MCF 10A (cell line): ENCODE results near the gene BAG3. TPM values are rescaled to one million over a fixed set of nuclear protein-coding genes. Genes with fewer than 3 reads are reported as not detected.

Source experiments
- BruUV-seq: library from RNA; stranded (reverse); fragments of 400-500 nt; replicated peaks from 2 replicates; lab custom pipeline; 2021; lab: Mats Ljungman, UMichigan
- CTCF ChIA-PET: fragments of 300-600 bp; sonication (Branson Sonifier 250); formaldehyde crosslinking; extraction: SDS; loops from one replicate; lab custom pipeline; 2021; ENCODE audit warnings: antibody characterized with exemption, inconsistent platforms; lab: Yijun Ruan, JAX
- POLR2A ChIA-PET: fragments of 300-600, 350-650 bp; sonication (Branson Sonifier 250); formaldehyde crosslinking; extraction: SDS; loops from one replicate; lab custom pipeline; 2020; ENCODE audit warnings: antibody characterized with exemption, inconsistent platforms; lab: Yijun Ruan, JAX
- DNase-seq: peaks from one replicate; pipeline ENCODE4 v3.0.0-alpha.2; 2018; ENCODE audit not compliant: unreplicated experiment
- H3K27ac Mint-ChIP-seq: one replicate; pipeline ENCODE4 v1.8.0; 2022; ENCODE audit warnings: mild to moderate bottlenecking, low read depth, mixed read lengths; ENCODE audit not compliant: unreplicated experiment
- H3K27me3 Mint-ChIP-seq: one replicate; pipeline ENCODE4 v1.8.0; 2022; ENCODE audit warnings: mixed read lengths; ENCODE audit not compliant: insufficient read depth, unreplicated experiment
- H3K36me3 Mint-ChIP-seq: one replicate; pipeline ENCODE4 v1.8.0; 2022; ENCODE audit warnings: mild to moderate bottlenecking, moderate library complexity, mixed read lengths; ENCODE audit not compliant: insufficient read depth, unreplicated experiment
- H3K4me1 Mint-ChIP-seq: one replicate; pipeline ENCODE4 v1.8.0; 2022; ENCODE audit warnings: mixed read lengths; ENCODE audit not compliant: insufficient read depth, unreplicated experiment
- H3K4me3 Mint-ChIP-seq: one replicate; pipeline ENCODE4 v1.8.0; 2022; ENCODE audit warnings: mild to moderate bottlenecking, moderate library complexity, mixed read lengths; ENCODE audit not compliant: unreplicated experiment
- H3K9me3 Mint-ChIP-seq: one replicate; pipeline ENCODE4 v1.8.0; 2022; ENCODE audit warnings: mixed read lengths; ENCODE audit not compliant: unreplicated experiment
- intact Hi-C: fragments of 100-400 bp; cut with micrococcal nuclease; formaldehyde crosslinking; loops from 2 replicates; pipeline ENCODE4 v1.14.1; 2022
- total RNA-seq: library from RNA; stranded (reverse); gene quantifications from 2 replicates; pipeline ENCODE4 v1.2.3, GENCODE V29; 2022
- TF ChIP-seq, protein P1 (sequence below): fragments of 200-600 bp; IDR thresholded peaks from one replicate; pipeline ENCODE4 v1.8.0; 2022; ENCODE audit warnings: antibody characterized with exemption, mild to moderate bottlenecking; ENCODE audit not compliant: unreplicated experiment

Gene BAG3
- total RNA-seq, 1 experiment from 2014 or later = 53.7 TPM

DNA sequence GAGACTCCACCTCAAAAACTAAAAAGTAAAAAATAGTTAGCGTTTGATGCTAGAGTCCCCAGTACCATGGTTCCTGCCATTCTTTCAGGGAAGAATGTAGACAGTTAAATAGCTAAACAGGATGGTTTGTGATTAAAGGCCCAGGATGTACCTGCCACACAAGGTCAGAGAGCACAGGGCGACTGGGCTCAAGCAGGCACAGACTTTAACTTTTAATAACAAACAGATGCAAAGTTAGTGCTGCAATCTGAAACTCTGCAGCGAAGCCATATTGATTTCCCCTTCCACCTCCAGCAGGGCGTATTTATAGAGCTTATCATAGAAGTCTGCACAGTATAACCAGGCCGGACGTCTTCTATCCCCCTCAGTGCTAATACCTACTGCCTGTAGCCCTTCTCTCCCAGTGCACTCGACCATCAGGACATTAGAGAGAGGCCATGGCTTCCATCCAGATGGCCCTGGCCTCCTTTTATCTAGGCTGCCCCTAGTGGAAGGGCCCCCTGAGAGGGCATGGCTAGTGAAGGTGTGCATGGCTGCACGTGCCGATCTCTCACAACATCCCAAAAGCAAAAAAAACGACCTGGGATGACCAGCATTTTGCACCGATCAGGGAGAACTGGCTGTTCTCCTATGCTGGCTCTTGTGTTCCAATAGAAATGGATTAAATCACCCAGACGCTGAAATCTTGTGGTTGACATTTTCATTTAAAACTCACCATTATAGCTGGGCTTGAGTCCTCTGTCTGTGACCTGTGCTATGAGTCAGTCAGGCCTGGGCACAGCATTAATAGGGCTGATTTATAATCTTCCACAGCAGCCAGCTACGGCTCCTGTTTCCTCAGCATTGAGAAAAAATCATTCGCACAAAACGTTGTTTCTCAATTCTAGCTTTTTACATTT, 7.6 kb upstream of the BAG3 start:
- no peak overlapping the region for H3K4me3 Mint-ChIP-seq
- ChIA-PET POLR2A (interaction anchor here (0.6 to 0.9 kb wide), 3 partner anchors 12 to 223 kb away, joined by 3 read pairs; partner anchors contain the start of gene TIAL1), CTCF (interaction anchor here (0.6 to 3.2 kb wide), 3 partner anchors 9 to 195 kb away, joined by 3 to 11 read pairs (median 4); no protein-coding TSS in a partner anchor)
- H3K4me1 Mint-ChIP-seq = no peaks in the 10 kb centered on the region
- H3K9me3 Mint-ChIP-seq = no peaks in the 10 kb centered on the region
- no peak overlapping the region for H3K27ac Mint-ChIP-seq
- BruUV-seq = no TSS peak
- intact Hi-C loops = no loop called here
- H3K27me3 Mint-ChIP-seq = no peaks in the 10 kb centered on the region
- no peak for DNase-seq
- no peaks in the 10 kb centered on the region for H3K36me3 Mint-ChIP-seq
- TF ChIP-seq, protein P1, sequence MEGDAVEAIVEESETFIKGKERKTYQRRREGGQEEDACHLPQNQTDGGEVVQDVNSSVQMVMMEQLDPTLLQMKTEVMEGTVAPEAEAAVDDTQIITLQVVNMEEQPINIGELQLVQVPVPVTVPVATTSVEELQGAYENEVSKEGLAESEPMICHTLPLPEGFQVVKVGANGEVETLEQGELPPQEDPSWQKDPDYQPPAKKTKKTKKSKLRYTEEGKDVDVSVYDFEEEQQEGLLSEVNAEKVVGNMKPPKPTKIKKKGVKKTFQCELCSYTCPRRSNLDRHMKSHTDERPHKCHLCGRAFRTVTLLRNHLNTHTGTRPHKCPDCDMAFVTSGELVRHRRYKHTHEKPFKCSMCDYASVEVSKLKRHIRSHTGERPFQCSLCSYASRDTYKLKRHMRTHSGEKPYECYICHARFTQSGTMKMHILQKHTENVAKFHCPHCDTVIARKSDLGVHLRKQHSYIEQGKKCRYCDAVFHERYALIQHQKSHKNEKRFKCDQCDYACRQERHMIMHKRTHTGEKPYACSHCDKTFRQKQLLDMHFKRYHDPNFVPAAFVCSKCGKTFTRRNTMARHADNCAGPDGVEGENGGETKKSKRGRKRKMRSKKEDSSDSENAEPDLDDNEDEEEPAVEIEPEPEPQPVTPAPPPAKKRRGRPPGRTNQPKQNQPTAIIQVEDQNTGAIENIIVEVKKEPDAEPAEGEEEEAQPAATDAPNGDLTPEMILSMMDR = no peak

DNA sequence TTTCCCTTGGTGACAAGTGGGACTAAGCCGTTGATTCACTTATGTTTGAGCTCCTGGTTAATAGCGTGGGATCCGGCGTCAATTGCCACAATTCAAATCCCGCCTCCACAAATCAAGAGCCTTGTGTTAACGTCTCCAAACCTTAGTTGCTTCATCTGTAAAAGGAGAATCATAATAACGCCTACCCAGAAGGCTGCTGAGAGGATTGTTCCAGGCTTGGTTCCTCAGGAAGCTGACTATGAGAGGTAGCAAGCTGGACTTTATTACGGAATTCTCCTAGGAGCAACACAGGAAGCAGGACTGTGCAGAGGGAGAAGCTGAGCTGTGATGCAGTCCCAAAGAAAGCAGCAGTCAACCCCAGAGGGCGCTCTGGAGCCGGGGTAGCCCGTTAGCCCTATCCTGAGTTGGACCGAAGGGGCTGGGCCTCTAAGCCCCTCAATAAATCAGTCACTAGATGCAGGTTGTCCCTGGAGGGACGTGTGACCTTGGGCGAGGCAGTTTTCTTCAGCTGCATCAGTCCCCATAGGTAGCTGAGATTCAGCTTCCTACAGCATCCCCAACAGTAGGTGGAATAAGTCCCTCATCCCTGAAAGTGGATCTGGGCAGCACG, 6.9 kb upstream of the BAG3 start:
- CTCF ChIA-PET = interaction anchor here (1.2 to 3.2 kb wide), 2 partner anchors 9 to 35 kb away, joined by 4 to 11 read pairs; no protein-coding TSS in a partner anchor
- intact Hi-C loops = no loop called here

DNA sequence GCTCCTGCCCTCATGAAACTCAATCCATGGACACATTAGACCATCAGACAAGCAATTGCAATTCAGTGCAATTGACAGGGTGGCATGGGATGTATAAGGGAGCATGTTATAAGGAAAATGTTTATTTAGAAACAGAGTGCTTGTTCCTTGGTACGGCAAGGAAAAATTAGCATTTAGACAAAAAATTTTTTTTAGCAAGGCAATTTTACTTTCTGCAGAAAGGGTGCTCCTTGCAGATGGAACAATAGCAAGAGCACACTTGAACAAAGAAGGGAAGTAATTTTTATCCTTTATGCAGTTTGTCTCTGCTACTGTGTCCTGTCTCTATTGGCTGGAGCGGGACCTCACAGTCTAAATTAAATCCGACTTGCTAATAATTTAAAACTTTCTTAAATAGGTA, 6.2 kb upstream of the BAG3 start:
- no peaks in the 10 kb centered on the region for H3K27me3 Mint-ChIP-seq
- intact Hi-C loops = no loop called here
- H3K27ac Mint-ChIP-seq = no peak overlapping the region
- ChIA-PET POLR2A (no interaction called here), CTCF (interaction anchor here (3.2 kb wide), 1 partner anchor 36 kb away, joined by 11 read pairs; no protein-coding TSS in a partner anchor)
- H3K9me3 Mint-ChIP-seq = no peaks in the 10 kb centered on the region
- no peaks in the 10 kb centered on the region for H3K4me1 Mint-ChIP-seq
- TF ChIP-seq, protein P1 = no peak
- no peak for DNase-seq
- no peaks in the 10 kb centered on the region for H3K36me3 Mint-ChIP-seq
- BruUV-seq = no TSS peak
- no peak overlapping the region for H3K4me3 Mint-ChIP-seq

More for the DNA sequence above, 6.9 kb upstream of the BAG3 start:
- TF ChIP-seq, protein P1 = peak; percentile 4
- Mint-ChIP-seq H3K4me3 (no peak overlapping the region), H3K9me3 (no peaks in the 10 kb centered on the region), H3K4me1 (no peaks in the 10 kb centered on the region), H3K27me3 (no peaks in the 10 kb centered on the region), H3K36me3 (no peaks in the 10 kb centered on the region), H3K27ac (no peak overlapping the region)
- no TSS peak for BruUV-seq
- no peak for DNase-seq
- POLR2A ChIA-PET = interaction anchor here (0.6 kb wide), 2 partner anchors 13 to 222 kb away, joined by 3 read pairs; no protein-coding TSS in a partner anchor

DNA sequence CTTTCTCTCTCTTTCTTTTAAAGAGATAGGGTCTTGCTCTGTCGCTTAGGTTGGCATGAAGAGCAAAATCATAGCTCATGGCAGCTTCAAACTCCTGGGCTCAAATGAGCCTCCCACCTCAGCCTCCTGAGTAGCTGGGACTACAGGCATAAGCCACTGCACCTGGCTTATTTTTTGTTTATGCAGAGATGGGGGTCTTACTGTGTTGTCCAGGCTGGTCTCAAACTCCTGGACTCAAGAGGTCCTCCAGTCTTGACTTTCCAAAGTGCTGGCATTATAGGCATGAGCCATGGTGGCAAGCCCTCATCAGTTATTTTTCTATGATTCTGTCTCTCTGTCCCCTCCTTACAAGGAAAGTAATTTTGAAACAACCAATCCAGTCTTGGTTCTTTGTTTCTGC, 1.1 kb upstream of the BAG3 start:
- no peaks in the 10 kb centered on the region for H3K9me3 Mint-ChIP-seq
- intact Hi-C loops = no loop called here
- BruUV-seq = no TSS peak
- H3K27me3 Mint-ChIP-seq = no peaks in the 10 kb centered on the region
- TF ChIP-seq, protein P1 = no peak
- no peak overlapping the region for H3K27ac Mint-ChIP-seq
- POLR2A ChIA-PET = interaction anchor here (0.8 to 17.3 kb wide), 9 partner anchors 9 to 223 kb away, joined by 3 to 752 read pairs (median 13); partner anchors contain the start of genes INPP5F, MCMBP and TIAL1
- no peak overlapping the region for H3K4me3 Mint-ChIP-seq
- no peaks in the 10 kb centered on the region for H3K36me3 Mint-ChIP-seq
- peaks cover 17% of the 10 kb centered on the region for H3K4me1 Mint-ChIP-seq
- CTCF ChIA-PET = interaction anchor here (1.3 kb wide), 1 partner anchor 42 kb away, joined by 4 read pairs; no protein-coding TSS in a partner anchor
- no peak for DNase-seq
